Effector memory CD4-positive, alpha-beta T cell (primary cell): ENCODE measurements around the gene TM6SF1.

Source experiments
- DNase-seq, 3 donors: peaks; one replicate each; pipeline ENCODE4 v3.0.0-alpha.2; 2020
- H3K27ac ChIP-seq: 2 replicates; pipeline ENCODE4 v1.7.0; 2013; ENCODE audit warnings: mild to moderate bottlenecking, low read length, moderate library complexity; ENCODE audit not compliant: insufficient read depth, poor library complexity, severe bottlenecking
- H3K27me3 ChIP-seq: replicated peaks from 2 replicates; pipeline ENCODE4 v1.7.0; 2013; ENCODE audit warnings: mild to moderate bottlenecking, low read length; ENCODE audit not compliant: insufficient read depth, control insufficient read depth, poor library complexity, severe bottlenecking
- H3K36me3 ChIP-seq: 2 replicates; pipeline ENCODE4 v1.7.0; 2013; ENCODE audit warnings: mild to moderate bottlenecking, low read length, moderate library complexity; ENCODE audit not compliant: control insufficient read depth, insufficient read depth
- H3K4me1 ChIP-seq: 2 replicates; pipeline ENCODE4 v1.7.0; 2013; ENCODE audit warnings: low read length, mild to moderate bottlenecking; ENCODE audit not compliant: control insufficient read depth, insufficient read depth, poor library complexity, severe bottlenecking
- H3K4me3 ChIP-seq: 2 replicates; pipeline ENCODE4 v1.7.0; 2013; ENCODE audit warnings: low read length, low read depth, mild to moderate bottlenecking; ENCODE audit not compliant: insufficient read depth, poor library complexity, severe bottlenecking
- H3K9me3 ChIP-seq: 2 replicates; pipeline ENCODE4 v1.7.0; 2013; ENCODE audit warnings: mild to moderate bottlenecking, low read length, moderate library complexity; ENCODE audit not compliant: control insufficient read depth

TM6SF1 gene

DNA sequence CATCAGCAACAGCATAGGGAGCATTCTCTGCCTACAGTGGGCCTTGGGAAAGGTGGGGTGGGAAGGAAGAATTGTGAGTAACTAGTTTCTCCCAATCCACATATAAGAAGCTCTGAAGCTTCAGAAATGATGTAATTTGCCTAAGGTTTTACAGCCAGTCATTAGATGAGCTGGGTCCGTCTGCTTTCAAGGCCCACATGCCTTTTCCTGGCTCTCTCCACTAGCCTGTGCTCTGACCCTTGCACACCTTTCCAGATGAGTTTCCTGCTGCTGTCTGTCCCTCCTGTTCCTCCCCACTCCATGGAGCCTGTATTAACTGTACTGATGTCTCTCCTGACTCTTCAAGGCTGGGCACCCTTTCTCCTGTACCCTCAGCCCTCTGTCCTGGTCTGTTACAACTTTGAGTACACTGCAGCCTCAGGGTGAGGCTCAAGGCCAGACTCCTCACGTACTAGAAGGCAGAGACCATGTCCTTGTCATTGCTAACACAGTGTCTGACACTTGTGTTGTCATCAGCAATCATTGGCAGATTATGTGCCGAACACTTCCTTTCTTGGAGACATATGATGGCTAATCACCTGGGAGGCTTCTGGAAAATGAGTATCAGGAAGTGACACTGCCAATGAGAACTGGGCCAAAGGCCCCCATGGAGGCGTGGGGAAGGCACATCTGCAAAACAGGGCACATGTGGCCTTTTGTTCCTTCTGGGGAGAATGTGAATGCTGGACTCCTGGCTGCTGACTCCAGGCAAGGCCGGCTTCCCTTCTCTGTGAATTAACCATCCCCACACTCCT is 6.6 kb downstream of the TM6SF1 start:
- no peak for DNase-seq
- Histone ChIP-seq H3K36me3 (no peaks in the 10 kb centered on the region), H3K9me3 (no peaks in the 10 kb centered on the region), H3K27ac (no peak overlapping the region), H3K27me3 (peaks cover 5% of the 10 kb centered on the region), H3K4me1 (no peaks in the 10 kb centered on the region), H3K4me3 (no peak overlapping the region)

GRCh38 chr15:83114856-83115255 is 7.4 kb downstream of the TM6SF1 start:
- Histone ChIP-seq H3K9me3 (no peaks in the 10 kb centered on the region), H3K27me3 (peaks cover under 1% of the 10 kb centered on the region), H3K4me1 (no peaks in the 10 kb centered on the region), H3K4me3 (no peak overlapping the region), H3K27ac (no peak overlapping the region), H3K36me3 (no peaks in the 10 kb centered on the region)
- DNase-seq = no peak

- H3K9me3 ChIP-seq = no peaks in the 10 kb centered on the region
- H3K27ac ChIP-seq = no peak overlapping the region
- H3K27me3 ChIP-seq = no peaks in the 10 kb centered on the region
- no peaks in the 10 kb centered on the region for H3K4me1 ChIP-seq
- DNase-seq = no peak
- H3K36me3 ChIP-seq = no peaks in the 10 kb centered on the region
- H3K4me3 ChIP-seq = no peak overlapping the region
Observed at GRCh38 chr15:83115410-83115809, 8.0 kb downstream of the TM6SF1 start.

GRCh38 chr15:83115831-83116565 is 8.6 kb downstream of the TM6SF1 start:
- Histone ChIP-seq H3K27me3 (no peaks in the 10 kb centered on the region), H3K9me3 (no peaks in the 10 kb centered on the region), H3K36me3 (no peaks in the 10 kb centered on the region), H3K4me1 (no peaks in the 10 kb centered on the region), H3K27ac (no peak overlapping the region), H3K4me3 (no peak overlapping the region)
- no peak for DNase-seq

DNA sequence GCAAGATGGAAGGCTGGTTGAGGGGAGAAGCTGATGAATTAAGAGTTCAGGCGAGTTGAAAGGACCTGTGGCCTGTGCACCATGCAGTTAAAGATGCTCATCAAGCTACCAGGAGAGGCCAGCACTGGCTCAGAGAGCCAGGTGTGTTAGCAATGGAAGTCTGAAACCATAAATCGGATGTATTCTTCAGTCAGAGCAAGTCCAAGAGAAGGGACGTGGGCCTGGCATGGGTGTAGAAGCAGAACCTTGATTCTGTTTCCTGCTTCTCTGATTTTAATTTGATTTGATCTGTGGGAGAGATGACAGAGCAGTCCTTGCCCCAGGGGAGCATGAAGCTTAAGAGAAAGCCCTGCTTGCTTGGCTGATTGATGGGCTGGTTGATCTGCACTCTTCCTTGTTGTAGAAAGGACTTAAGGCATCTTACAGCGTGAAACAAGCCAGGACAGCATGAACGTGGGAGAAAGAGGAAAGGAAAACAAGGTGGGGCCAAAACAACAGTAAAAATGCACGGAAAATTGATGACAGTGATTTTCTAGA is 10.9 kb downstream of the TM6SF1 start:
- no peaks in the 10 kb centered on the region for H3K36me3 ChIP-seq
- H3K4me1 ChIP-seq = no peaks in the 10 kb centered on the region
- H3K27me3 ChIP-seq = no peaks in the 10 kb centered on the region
- no peak overlapping the region for H3K27ac ChIP-seq
- H3K4me3 ChIP-seq = no peak overlapping the region
- no peak for DNase-seq
- H3K9me3 ChIP-seq = no peaks in the 10 kb centered on the region

GRCh38 chr15:83118968-83119367 is 11.5 kb downstream of the TM6SF1 start:
- DNase-seq = no peak
- no peaks in the 10 kb centered on the region for H3K4me1 ChIP-seq
- no peak overlapping the region for H3K4me3 ChIP-seq
- H3K36me3 ChIP-seq = no peaks in the 10 kb centered on the region
- H3K9me3 ChIP-seq = no peaks in the 10 kb centered on the region
- H3K27ac ChIP-seq = no peak overlapping the region
- no peaks in the 10 kb centered on the region for H3K27me3 ChIP-seq

GRCh38 chr15:83119968-83120581 is 12.6 kb downstream of the TM6SF1 start:
- Histone ChIP-seq H3K9me3 (no peaks in the 10 kb centered on the region), H3K36me3 (no peaks in the 10 kb centered on the region), H3K4me1 (no peaks in the 10 kb centered on the region), H3K4me3 (no peak overlapping the region), H3K27me3 (no peaks in the 10 kb centered on the region), H3K27ac (no peak overlapping the region)
- DNase-seq = no peak

DNA sequence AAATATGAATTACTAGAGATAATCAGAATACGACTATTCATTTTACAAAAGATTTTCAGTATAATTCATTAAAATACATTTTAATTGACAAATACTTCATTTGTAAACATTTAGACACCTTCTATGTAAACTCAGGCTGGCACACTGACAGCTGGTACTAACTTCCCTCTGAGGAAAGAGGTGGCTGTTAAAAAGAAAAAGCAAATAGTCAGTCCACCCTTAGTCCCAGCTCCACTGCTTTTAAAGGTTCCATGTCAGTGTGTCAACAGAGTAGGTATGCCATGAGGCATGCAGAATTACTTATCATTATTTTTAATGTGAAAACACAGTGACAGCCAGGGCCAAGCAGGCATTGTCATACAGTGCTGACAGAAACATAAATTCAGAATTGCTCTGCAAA is 16.1 kb downstream of the TM6SF1 start:
- H3K4me3 ChIP-seq = no peak overlapping the region
- no peaks in the 10 kb centered on the region for H3K27me3 ChIP-seq
- H3K9me3 ChIP-seq = no peaks in the 10 kb centered on the region
- H3K36me3 ChIP-seq = no peaks in the 10 kb centered on the region
- DNase-seq = no peak
- no peaks in the 10 kb centered on the region for H3K4me1 ChIP-seq
- H3K27ac ChIP-seq = no peak overlapping the region

DNA sequence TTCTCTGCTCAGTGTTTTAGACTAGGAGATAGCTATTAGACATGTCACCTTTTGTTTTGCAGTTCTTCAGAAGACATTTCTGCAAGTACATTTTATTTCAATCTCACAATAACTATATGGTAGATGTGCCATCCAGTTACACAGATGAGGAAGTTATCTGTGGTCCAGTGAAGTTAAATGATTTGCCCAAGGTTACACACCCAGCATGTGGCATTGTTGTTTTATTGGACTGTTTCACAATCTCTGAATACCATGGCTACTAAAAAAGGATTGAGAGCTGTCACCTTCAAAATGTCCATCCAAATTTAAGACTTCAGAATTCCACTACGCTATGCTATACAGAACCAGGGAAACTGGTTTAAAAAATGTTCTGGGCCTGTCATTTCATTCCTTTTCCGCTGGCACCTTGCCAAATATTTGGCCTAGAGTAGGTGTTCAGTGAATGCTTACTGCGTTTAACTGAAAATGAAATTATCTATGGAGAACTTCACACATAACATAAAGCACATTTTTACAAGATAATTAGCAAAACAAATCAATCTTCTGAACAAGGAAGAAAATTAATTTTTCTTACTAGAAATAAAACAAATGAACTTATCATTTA is 20.2 kb downstream of the TM6SF1 start:
- H3K27ac ChIP-seq = no peak overlapping the region
- H3K9me3 ChIP-seq = no peaks in the 10 kb centered on the region
- no peak overlapping the region for H3K4me3 ChIP-seq
- no peaks in the 10 kb centered on the region for H3K4me1 ChIP-seq
- H3K27me3 ChIP-seq = no peaks in the 10 kb centered on the region
- no peaks in the 10 kb centered on the region for H3K36me3 ChIP-seq
- no peak for DNase-seq
